C1 segment of cervical spinal cord (tissue), 14 donors: ENCODE data around the gene TXLNG.

ENCODE experiments used
- DNase-seq, 14 donors: peaks; one replicate each; lab custom pipeline; 2025; lab: John Stamatoyannopoulos, UW

The TXLNG gene

DNA sequence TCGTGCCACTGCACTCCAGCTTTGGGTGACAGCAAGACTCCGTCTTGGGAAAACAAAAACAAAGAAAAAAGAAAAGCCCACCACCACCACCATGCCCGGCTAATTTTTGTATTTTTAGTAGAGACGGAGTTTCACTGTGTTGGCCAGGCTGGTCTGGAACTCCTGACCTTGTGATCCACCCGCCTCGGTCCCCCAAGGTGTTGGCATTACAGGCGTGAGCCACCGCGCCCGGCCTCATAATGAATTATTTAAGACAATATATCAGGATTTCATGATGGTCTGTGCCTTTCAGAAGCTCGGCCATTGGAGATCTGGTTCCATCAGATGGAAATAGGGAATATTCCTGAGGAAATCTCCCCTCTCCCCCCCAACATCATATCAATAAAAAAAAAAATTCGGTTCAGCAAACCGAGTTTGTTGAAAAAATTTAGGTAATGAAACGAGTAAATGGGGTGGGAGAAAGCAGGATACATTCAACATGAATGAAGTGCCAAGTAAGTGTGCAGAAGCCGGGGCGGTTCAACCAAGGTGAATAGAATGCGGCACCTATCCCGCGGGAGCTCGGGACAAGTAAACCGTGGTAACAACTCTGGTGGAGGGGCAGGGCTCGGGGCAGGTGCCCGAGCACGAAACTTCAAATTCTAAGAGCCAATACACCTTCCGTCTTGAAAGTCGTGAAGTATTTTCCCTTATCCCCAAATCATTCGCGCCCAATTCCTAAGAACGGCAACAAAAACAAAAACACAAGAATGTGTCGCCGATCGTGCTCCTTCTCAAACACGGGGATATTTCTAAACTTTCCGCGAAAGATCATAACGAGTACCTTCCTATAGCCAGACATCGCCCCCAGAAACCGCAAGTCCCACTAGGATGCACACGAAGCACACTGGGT is 773 bp upstream of the TXLNG start:
- DNase-seq, result peak in 3 of 14 donors; percentile 1 to 71 (median 45)

DNA sequence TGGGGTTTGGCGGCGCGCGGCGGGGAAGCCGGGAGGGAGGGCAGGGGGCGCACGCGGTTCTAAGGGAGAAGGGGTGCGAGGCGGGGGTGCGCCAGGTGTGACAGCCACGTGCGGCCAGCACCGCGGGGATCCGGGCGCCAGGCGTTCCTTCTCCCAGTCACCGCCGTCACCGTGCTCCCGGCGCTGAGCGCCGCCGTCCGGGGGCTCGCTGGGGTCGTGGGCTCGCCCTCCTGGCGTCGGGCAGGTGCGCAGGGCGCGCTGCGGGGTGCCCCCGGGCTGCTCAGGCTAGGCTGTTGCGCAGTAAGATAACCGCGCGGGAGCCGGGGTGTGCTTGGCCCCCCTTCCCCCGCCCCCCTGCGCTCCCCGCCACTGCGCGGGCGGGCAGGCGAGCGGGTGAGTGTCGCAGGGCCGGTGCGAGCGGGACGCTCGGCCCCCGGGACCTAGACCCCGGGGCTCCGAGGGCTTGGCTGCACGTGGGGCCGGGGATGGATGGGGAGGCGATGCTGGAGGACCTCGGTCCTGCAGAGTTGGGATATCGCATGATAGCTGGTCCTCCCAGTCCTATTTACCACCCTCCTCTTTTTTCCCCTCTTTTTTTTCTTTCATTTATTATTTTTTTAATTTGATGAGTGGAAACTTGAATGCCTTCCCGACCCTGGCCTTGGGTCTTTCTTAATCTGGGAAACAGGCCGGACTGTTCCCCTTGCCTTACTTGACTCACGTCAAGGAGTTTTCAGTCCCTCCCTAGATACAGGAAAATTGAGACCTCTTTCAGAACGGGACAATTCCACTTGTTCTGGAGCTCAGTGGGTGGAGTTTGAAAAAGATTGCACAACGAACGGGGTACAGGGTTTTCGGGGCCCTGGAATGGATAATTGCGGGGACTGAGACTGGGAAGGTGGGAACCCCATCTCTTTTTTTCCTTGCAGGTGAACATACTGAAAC is 797 bp downstream of the TXLNG start:
- DNase-seq, result peak in 5 of 14 donors; percentile 1 to 28 (median 23)

DNA sequence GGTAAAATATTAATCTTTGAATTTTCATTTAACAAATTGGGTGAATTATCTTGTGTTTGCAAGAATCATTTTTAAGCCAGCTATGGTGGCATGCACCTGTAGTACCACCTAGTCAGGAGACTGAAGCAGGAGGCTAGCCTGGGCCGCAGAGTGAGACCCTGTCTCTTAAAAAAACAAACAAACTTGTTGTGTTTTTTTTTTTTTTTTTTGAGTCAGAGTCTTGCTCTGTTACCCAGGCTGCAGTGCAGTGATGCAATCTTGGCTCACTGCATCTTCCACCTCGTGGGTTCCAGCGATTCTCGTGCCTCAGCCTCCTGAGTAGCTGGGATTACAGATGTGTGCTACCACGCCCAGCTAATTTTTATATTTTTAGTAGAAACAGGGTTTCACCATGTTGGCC is 2.2 kb downstream of the TXLNG start:
- DNase-seq, result peak in 1 of 14 donors; percentile 1

DNA sequence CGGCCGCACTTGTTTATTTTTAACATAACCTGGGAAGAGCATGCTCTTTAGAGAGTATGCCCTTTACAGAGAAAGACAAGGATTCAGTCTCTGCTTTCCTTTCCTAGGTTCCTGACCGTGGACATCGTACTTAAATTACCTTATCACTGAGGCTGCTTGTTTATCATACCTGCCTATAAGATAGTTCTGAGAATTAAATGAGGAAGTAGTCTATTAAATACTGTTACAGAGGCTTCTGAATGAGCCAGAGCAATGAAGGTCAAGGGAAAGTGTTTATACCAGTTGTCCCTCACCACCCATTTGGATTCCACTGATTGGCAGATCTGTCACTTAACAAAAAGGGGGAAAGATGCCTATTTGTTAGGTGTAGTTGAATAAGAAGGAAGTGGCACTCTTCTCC is 10.0 kb downstream of the TXLNG start:
- DNase-seq, result no peak

DNA sequence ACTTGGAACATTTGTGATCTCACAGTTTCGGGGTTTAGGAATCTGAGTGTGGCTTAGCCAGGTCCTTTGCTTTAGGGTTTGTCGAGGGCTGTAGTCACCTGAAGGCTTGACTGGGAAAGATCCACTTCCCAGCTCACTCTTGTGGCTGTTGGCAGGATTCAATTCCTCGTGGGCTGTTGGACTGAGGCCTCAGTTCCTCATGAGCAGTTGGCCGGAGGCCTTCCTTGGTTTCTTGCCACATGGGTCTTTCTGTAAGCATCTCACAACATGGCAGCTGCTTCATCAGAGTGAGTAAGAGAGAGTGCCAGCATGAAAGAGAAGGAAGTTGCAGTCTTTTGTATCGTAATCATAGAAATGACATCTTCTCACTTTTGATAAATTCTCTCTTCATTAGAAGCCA is 11.1 kb downstream of the TXLNG start:
- peak in 8 of 14 donors; percentile 0 to 37 (median 8) for DNase-seq

DNA sequence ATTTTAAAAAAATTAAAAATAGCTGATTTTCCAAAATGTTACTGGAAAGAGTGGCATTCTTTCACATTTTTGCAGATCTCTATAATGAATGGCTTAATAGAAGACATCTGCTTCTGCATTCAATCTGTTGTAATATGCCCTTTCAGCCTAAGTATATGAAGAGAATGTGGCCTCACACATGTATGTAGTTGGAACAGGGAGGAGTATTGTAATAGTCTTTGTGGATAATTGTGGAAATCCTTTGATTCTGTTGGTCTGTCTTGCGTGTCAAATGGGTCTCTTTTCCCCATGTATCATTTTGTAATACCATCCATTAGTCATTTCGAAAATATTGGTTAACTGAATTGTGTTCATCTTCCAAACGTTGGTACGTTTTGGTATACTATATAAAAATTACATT is 11.6 kb downstream of the TXLNG start:
- no peak for DNase-seq

DNA sequence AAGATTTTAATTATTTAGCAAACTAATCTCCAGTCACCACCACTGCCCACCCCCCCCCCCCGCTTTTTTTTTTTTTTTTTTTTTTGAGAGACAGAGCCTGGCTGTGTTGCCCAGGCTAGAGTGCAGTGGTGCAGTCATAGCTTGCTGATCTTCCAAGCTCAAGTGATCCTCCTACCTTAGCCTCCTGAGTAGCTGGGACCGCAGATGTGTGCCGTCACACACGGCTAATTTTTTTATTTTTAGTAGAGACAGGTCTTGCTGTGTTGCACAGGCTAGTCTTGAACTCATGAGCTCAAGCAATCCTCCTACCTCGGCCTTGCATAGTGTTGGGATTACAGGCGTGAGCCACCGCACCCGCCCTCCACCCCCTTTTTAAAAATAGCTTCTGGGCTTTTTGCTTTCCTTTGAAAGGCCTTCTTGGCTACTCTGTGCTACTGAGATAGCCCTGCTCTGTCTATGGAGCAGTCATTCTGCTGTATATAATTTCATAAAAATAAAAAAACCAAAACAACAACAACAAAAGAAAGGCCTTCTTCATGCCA is 18.7 kb downstream of the TXLNG start:
- no peak for DNase-seq

DNA sequence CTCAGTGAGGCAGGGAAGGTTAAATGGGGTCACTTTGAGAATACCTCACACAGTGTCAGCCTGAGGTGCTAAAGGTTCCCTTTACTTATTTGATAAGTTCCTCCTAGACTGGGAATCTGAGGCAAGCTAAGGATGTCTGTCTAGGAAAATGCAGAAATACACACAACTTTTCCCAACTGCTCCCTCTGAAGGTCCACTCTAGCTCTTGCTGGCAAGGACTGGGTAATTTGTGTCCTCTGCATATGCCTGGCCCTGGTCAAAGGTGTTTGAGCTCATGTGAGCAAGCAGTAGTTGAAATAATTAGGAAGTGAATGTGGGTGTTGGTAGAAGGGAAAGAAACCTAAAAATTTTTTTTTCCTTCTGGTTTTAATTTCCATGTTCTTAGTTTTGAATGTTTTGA is 21.3 kb downstream of the TXLNG start:
- no peak for DNase-seq

DNA sequence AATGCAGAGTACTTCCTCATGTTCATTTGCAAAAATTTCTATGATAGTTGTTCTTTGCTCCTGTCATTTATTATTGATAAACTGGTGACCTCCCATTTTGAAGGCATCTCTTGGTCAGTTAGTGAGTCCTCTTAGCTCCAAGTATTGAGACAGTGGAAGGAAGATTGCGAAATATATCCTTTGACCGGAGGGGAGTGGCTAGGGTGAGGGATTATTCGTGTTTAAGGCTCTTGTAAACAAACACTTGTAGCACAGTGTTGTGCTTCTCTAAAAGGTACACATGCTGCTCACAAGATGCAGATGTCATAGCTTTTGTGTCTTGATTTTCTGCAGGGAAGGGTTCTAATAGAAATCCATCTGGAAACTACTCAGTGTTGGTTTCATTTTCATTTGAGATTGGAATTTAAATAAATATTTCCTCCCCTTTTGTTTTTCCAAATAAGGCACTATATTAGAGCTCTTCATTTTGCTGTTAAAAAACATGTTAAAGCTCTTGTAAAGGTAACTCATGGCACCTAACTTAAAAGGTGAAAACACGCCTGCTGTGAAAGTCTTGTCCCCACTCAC is 21.8 kb downstream of the TXLNG start:
- DNase-seq, result no peak

DNA sequence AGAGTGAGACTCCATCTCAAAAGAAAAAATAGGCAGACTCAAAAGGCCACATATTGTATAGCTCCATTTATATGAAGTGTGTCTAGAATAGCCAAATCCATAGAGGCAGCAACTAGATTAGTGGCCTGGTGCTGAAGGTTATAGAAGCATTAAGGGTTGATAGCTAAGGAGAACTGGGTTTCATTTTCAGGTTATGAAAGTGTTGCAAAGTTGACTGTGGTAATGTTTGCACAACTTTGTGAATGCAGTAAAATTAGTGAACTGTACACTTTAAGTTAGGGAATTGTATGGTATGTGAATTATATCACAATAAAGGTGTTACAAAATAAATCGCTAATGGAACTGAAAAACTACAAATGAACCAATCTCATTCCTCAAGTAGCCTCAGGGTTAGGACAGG is 28.3 kb downstream of the TXLNG start:
- no peak for DNase-seq

DNA sequence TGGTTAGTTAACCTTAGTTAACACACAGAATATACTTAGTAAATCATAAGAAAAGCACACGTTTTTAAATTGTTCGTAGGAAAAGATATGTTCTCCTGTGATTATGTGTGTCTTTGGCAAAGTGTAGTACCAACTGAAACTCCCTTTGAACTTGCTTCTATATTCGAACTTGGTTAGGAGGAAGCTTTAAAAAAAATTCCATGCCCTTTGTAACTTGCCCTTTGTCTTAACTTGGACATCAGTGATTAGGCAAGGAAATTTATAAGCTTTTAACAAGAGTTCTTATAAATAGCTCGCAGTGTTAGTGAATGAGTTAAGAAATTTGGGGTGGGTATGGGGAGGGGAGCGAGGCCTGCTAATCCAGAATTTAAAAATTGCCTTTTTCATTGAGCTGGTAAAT is 33.4 kb downstream of the TXLNG start:
- no peak for DNase-seq

DNA sequence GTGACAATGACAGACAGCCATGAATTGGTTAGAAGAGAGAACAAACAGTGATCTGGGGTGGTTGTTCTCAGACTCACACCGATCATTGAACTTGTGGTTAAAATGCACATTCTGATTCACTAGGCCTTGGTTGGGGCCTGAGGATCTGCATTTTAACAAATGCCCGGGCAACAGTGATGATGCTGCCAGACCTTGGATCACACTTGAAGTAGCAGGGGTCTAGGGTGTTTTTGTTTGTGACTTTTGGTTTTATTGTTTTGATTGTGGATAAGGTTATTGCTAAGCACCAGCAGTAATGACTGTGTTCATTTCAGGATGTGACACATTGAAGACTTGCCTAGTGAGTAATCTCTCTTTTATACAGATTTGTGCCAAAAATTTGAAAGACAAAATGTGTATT is 36.5 kb downstream of the TXLNG start:
- no peak for DNase-seq

DNA sequence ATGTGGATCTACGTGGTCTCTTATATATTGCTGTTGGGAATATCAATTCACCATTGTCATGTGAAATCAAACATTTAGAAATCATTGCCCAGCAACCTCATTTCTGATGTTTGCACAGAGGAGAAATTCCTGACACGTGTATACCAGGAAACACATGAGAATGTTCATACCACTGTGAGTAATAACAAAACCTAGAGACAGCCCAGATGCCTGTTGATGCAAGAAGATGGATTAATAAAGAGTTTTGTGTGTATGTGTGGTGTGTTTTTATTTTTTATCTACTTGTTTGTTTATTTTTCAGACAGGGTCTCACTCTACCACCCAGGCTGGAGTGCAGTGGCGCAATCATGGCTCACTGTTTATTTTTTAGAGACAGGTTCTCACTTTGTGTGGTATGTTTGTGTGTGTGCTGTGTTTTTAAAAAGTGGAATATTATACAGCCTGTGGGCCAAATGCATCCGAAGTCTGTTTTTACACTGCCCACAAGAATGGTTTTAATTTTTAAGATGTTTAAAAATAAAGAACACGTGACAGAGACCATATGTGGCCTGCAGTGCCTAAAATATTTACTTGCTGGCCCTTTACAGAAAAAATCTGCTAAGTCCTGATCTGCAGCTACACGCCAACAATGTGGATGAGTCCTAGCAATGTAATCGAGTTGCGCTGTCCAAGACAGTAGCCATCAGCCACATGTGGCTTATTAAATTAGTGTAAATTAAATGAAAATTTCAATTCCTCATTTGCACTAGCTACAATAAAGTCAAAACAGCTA is 39.2 kb downstream of the TXLNG start:
- DNase-seq, result no peak

DNA sequence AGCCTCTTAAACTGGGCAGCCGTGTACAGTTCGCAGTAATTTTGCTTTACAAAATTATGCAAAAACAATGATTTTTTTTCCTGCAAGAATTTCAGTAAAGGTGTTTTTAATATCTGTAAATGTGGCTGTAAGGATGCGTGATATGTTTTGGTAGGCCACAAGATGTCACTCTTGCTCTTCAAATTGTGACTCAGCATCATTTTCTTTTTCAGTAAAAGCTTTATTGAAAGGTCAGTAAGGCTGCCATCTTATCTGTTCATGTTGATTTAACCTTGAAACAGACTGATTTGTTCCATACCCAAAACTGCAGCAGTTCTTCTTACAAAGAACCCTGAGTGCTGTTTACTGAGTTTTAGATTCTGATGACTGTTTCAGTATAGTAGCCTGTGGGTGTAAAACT is 39.9 kb downstream of the TXLNG start:
- DNase-seq, result peak in 1 of 14 donors; percentile 3

DNA sequence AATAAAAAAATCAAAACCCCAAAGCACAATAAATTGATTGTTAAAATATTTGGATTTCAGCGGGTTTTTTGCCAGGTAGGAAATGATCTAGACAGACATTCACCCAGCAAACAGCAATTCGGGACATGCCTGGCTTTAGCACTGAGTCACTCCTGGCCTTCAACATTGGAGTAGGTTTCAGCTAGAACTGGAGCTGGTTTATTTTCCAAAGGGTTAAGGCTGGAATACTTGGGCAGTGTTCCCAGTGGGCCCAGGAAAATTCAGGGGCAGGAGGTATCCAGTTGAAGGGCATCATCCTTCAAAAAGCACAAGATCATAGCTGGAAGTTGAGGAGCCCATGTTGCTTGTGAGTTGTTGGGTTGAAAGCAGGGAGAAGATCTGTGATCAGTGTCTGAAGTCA is 41.0 kb downstream of the TXLNG start:
- DNase-seq, result no peak

DNA sequence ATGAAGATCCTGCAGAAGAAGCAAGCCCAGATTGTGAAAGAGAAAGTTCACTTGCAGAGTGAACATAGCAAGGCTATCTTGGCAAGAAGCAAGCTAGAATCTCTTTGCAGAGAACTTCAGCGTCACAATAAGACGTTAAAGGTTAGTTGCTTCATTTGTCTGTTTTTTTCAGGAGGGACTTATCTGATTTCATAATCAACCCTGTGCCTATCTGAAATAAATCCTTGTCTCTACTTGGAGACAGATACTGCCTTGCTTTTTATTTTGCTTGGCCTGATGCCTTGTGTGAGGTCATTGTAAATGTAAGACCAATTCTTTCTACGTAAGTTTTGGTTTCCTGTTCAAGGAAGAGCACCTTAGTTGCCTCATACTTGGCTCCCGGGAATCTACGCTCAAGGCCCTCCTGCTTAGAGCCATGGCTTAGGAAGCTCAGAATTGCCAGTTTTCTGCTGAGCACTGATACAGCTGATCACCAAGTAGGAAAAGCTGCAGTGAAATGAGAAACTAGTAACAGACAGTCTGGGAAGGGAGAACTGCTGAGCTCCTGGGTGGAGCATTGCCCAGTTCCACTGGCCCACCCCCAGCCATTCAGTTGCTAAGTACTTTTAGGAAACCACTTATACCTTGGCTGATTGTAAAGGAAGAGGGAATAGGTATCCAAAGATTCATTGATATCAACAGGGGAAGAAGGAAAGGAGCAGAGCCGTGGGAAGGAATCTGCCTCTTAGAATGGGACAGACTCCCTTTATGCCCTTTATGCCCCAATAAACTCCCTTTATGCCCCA is 42.0 kb downstream of the TXLNG start:
- DNase-seq, result no peak

DNA sequence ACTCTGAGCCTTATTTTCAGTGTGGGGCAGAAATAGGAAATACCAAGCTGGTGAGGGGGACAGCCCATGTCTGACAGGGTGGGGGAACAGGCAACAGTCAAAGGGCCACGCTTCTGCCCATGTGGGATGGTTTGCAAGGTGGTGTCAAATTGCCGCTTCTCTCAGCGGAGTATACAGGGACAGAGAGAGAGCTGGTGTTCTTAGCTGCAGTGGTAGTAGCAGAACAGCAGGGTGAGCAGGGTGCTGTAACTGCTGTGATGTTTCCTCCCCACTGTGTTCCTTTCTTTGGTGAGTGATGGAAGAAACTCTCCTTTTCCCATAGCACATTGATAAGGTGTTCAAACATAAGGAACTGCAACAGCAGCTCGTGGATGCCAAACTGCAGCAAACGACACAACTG is 46.0 kb downstream of the TXLNG start:
- DNase-seq, result no peak

DNA sequence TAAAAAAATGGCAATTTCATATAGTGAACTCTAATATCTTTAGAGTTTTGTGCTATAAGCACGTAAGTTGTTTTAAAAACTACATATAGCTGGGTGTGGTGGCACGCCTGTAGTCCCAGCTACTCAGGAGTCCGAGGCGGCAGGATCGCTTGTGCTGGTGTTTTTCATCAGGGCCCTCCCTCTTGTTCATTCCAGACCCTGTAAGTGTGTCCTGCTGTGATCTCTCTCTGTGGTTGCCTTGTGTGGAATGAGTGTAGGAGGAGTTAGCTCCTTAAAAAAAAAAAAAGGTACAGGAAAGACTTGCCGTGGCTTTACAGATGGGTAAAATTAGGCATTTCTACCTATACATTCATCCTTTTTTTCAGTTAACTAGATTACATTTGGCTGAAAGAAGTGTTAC is 48.5 kb downstream of the TXLNG start:
- DNase-seq, result no peak

DNA sequence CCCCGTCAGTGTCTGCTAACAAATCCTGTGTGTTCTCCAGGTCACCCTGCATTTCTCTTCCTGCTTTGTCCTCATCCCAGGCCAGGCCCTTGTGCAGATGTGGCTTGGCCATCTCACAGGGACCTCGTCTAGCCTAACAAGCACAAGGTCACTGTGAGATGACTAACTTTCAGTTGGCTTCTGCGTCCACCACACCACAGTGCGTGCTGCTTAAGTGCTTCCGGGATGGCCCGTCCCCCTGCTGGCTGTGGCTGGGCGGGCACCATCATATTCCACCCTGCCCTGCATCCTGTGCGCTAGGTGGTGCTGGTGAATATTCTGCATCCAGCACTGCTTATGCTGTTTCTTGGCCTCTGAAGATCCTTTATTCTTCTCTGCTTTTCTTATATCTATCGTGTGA is 50.1 kb downstream of the TXLNG start:
- no peak for DNase-seq
